Right hindlimb (tissue), 1 donor: Measurements from ENCODE around the gene ZCWPW1.
"Not testable (repeated sequence)": the region's sequence is repeated elsewhere in the genome, so short reads cannot be mapped to it uniquely, and the experiment has no call there.

Experiments
- DNase-seq: peaks from one replicate; pipeline ENCODE4 v3.0.0-alpha.2; 2018

Gene ZCWPW1

GRCh38 chr7:100453854-100454253 lies 25.4 kb upstream of the ZCWPW1 start:
- not testable (repeated sequence) for DNase-seq

GRCh38 chr7:100452513-100452912 lies 24.0 kb upstream of the ZCWPW1 start:
- no peak for DNase-seq

GRCh38 chr7:100449190-100449795 lies 20.8 kb upstream of the ZCWPW1 start:
- DNase-seq, result no peak

GRCh38 chr7:100447363-100447762 lies 18.9 kb upstream of the ZCWPW1 start:
- DNase-seq, result not testable (repeated sequence)

GRCh38 chr7:100446040-100446439 lies 17.5 kb upstream of the ZCWPW1 start:
- no peak for DNase-seq

GRCh38 chr7:100444311-100445278 lies 16.1 kb upstream of the ZCWPW1 start:
- DNase-seq, result no peak

- no peak for DNase-seq
These were observed 14.8 kb upstream of the ZCWPW1 start for GRCh38 chr7:100443096-100443840.

- no peak for DNase-seq
These were observed 13.4 kb upstream of the ZCWPW1 start for GRCh38 chr7:100441641-100442535.

- DNase-seq, result not testable (repeated sequence)
These were observed 10.7 kb upstream of the ZCWPW1 start for GRCh38 chr7:100439244-100439643.

GRCh38 chr7:100438731-100439130 lies 10.2 kb upstream of the ZCWPW1 start:
- DNase-seq, result not testable (repeated sequence)

- no peak for DNase-seq
These were observed 9.7 kb upstream of the ZCWPW1 start for GRCh38 chr7:100438172-100438571.

- no peak for DNase-seq
These were observed 8.9 kb upstream of the ZCWPW1 start for GRCh38 chr7:100437150-100438100.

- DNase-seq, result no peak
These were observed 7.2 kb upstream of the ZCWPW1 start for GRCh38 chr7:100435401-100436304.

- DNase-seq, result no peak
These were observed 6.0 kb upstream of the ZCWPW1 start for GRCh38 chr7:100434297-100435144.

- DNase-seq, result no peak
These were observed 5.2 kb upstream of the ZCWPW1 start for GRCh38 chr7:100433592-100434296.

GRCh38 chr7:100433276-100433591 lies 4.7 kb upstream of the ZCWPW1 start:
- DNase-seq, result no peak

- no peak for DNase-seq
These were observed 4.2 kb upstream of the ZCWPW1 start for GRCh38 chr7:100432621-100433275.

GRCh38 chr7:100432053-100432452 lies 3.5 kb upstream of the ZCWPW1 start:
- no peak for DNase-seq
